GM19193 (cell line): ENCODE measurements around the gene PI16.

Source experiments
- POLR2A ChIP-seq: IDR thresholded peaks from 4 replicates; pipeline ENCODE4 v1.6.1; 2011; ENCODE audit not compliant: insufficient read depth, insufficient read length; ENCODE audit errors: extremely low read depth

PI16 gene

DNA sequence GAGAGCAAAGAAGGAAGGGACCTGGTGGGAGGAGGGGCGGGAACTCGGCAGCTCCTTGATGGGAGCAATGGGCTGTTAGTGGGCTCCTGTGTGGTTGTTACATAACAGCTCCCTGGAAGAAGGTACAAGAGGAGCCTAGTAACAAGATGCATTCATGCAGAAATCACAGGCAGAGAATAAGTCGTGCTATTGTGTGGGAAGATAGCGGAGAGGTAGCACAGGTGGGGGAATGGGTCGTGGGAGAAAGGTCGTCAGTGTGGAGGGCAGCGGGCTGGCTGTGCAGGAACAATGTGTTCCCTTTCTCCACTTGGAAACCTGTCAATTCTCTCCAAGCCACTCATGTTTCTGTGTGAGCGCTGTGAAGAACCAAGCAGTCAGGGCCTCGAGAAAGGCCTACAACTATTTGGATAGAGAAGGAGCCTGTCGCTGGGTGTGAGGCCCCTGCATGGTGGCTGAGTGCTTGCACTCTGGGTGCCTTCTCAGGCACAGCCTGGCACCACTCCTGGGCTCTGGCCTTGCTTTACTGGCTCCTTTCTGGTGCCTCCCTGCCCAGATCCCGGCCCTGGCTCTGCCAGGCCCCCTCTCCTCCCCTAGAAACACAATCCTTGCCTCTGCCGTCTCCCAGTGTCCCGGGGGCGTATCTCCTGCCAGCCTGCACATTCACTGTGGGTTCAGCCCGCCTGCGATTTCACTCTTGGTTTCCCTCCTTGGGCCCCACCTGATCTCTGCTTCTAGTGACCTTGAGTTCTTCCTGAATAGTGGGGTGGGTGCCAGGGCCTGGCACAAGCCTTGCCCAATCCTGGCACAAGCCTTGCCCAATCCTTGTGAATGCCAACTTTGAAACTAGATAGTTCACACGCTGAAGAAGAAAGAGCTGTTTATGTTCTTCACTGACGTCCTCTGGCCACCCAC is 43.5 kb downstream of the PI16 start:
- no peak for TF ChIP-seq POLR2A

DNA sequence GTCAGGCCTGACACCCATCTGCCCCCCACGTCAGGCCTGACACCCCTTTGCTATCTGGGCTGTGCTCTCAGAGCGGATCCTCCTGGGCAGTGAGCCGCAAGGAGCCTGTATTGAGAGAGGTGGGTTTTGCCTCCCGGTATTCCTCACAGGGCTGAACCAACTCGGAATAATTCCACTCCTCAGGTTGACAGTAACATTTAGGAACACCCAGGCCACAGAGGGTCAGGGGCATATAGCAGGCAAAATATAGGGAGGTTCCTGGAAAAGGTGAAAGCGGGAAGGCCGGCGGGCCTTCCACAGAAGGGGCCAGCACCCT is 44.1 kb downstream of the PI16 start:
- TF ChIP-seq POLR2A = no peak

DNA sequence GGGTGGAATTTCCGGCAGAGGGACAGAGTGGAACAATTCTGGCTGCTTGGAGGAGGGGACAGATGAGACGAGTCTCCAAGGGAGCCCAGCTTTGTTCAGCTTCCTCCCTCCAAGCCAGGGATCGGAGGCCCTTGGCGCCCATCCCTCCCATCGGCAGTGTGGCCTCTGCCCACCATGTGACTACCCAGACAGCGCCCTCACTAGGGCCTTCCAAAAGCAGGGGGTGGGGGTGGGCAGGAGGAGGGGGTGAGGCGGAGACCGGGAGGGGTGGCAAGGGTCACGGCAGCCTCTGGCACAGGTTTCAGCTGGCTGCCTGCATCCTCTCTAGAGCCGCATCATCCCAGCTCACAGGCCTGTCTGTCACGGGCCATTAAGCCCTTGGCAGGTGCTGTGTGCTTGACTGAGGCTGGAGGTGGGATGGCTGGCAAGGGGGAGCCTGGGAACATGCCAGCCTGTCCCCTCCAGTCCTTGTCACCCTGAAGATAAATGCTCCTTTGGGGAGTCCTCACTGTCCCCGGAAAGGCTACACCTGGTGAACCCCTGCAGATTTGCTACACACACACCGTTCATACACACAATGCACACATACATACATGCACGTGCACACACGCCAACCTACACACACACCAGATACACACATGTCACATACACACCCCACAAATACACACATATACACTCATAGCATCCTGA is 44.7 kb downstream of the PI16 start:
- no peak for TF ChIP-seq POLR2A

GRCh38 chr6:36999751-37000125 is 45.2 kb downstream of the PI16 start:
- TF ChIP-seq POLR2A = no peak

DNA sequence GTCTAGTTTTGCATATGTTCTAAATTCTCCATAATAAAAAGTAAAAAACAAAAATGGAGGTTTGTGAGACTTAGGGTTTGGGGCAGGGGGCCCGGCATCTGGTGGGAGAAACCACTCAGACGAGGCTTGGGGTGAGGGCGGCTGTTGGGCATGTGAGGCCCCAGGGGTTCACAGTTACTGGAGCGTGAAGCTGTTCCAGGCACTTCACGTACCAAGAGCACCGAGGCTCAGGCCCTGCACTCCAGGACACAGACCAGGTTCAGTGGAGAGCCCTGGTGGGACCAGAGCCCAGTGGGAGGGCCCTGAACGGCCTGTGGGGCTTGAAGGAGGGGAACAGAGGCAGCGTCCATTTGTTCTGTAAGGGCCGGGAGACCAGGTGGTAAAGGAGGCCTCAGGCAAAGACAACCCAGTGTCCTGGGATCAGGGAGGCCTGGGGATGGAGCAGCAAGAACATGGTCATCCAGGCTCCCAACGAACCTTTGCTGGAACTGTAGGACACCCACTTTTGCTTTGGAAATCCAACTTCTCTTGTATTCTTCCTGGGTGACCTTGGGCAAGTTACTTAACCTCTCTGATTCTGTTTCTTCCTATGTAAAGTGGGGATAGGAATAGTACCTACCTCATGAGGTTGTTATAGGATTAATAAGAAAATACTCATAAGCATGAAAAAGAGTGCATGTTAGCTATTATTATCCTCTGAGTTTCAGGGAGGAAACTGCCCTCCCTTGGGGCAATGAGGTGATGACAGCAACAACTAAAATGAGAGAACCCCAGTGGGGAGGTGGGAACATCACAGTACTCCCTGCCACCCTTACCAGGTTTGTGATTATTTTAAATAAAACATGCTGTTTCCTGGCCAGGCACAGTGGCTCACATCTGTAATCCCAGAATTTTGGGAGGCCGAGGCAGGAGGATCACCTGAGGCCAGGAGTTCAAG is 49.8 kb downstream of the PI16 start:
- no peak for TF ChIP-seq POLR2A

GRCh38 chr6:37005061-37005810 is 50.7 kb downstream of the PI16 start, which contains the start of gene FGD2:
TSS of gene FGD2 (plus strand) at chr6:37005655. CDS start at chr6:37005818, 163 bp downstream.
- TF ChIP-seq POLR2A = peak; percentile 79

GRCh38 chr6:37005827-37006567 is 51.5 kb downstream of the PI16 start:
- no peak for TF ChIP-seq POLR2A

- TF ChIP-seq POLR2A = no peak
Measured at GRCh38 chr6:37006793-37007339, 52.3 kb downstream of the PI16 start.

DNA sequence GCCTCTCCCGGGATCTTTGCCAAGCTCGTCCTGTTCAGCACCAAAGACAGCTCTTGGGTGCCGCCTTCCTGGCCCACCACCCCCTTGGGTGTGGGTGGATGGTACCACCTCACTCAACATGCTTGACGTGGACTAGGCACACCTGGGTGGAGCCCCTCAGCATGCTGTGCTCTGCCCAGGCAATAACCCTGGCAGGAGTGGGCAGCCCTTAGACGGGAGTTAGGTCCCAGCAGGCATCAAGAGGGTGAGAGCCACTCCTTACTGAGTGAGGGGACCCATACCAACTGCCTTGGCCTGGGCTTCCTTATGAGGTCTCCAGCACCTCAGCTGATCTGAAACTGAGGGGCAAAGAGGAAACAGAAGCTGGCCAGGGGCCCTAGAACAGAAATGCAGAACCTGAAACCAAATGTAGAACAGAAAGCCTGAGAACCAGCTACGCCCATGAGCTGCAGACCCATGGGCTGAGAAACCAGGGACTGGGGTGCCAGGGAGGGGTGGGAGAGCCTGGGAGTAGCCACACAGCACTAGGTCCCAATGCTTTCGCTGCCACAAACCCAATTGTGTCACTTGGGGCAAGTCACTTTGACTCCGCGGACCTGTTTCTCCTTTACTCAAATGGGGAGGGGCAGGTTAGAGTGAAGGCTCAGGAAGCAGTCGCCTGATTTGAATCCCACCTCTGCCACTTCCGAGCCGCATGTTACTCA is 53.0 kb downstream of the PI16 start:
- TF ChIP-seq POLR2A = peak; percentile 34

DNA sequence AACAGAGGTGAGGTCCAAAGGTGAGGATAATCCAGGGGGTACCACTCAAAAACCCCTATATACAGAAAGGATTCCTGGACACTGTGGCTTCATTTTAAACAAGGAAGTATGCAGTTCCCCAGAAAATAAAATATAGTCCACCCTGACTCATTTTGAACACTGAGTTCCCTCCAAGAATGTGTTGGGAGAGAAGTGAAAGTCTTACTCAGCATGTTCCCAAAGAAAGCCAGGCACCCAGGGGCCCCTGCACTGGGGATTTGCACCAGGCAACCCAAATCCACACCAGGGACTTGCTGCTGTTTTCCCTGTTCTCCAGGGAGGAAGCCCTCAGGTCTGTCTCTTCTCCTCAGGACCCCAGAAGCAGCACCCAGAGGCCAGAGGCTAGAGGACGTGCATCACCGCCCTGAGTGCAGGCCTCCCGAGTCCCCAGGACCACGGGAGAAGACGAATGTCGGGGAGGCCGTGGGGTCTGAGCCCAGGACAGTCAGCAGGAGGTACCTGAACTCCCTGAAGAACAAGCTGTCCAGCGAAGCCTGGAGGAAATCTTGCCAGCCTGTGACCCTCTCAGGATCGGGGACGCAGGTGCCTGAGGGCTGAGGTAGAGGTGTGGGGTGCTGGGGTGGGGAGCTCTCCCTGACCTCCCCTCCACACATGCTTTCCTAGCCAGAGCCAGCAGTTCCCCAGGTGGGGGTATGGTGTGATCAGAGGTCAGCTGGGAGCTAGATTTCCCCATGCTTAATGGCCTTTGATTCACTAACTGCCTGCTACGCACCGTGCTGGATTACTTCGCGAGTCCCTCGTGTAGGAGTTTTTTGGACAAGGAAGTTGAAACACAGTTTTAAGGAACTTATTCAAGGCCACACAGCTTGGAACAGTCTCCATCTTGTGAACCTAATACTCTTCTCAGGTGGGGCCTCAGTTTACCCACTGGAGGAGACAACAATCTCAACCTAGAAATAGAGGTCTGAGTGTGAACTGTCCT is 54.2 kb downstream of the PI16 start:
- no peak for TF ChIP-seq POLR2A

DNA sequence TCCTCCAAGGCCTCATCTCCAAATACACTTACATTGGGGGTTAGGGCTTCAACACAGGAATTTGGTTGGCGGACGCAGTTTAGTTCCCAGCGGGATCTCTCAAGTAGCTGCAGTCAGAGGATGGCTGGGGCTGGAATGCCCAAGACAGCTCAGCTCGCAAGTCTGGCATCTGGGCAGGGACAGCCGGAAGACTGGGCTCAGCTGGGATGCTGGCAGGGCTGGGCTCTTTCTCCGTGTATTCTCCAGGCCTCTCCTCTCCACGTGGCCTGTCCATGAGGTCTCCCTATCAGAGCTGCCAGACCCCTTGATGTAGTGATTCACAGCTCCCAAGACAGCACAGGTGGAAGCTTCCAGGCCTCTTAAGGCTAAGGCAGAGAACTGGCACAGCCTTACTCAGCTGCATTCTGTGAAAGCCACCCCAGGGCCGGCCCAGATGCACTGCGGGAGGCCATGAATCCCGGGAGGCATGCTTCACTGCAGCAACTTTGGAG is 55.9 kb downstream of the PI16 start:
- no peak for TF ChIP-seq POLR2A

GRCh38 chr6:37011656-37012378 is 57.3 kb downstream of the PI16 start:
- no peak for TF ChIP-seq POLR2A
